Testis (tissue), 5 donors: Measurements from ENCODE around the gene ZGPAT. TPM values are rescaled to one million over a fixed set of nuclear protein-coding genes. Genes with fewer than 3 reads are reported as not detected.
A peak's percentile ranks its signal among the peaks of the same experiment; 100 is the strongest.
"Not testable (repeated sequence)": the region's sequence is repeated elsewhere in the genome, so short reads cannot be mapped to it uniquely, and the experiment has no call there.

Source experiments
- DNase-seq: peaks from one replicate; pipeline ENCODE4 v3.0.0-alpha.2; 2019
- H3K27ac ChIP-seq, 2 donors: fragments of 200-600 bp; sonication (generic); one replicate each; pipeline ENCODE4 v1.5.1; 2019
- H3K27me3 ChIP-seq: fragments of 200-600 bp; sonication (generic); one replicate; pipeline ENCODE4 v1.5.1; 2019
- H3K36me3 ChIP-seq: fragments of 200-600 bp; sonication (generic); one replicate; pipeline ENCODE4 v1.5.1; 2017; ENCODE audit warnings: low read depth; ENCODE audit errors: missing control alignments
- H3K4me1 ChIP-seq: fragments of 200-600 bp; sonication (generic); one replicate; pipeline ENCODE4 v1.5.1; 2019
- H3K4me3 ChIP-seq, 2 donors: fragments of 200-600 bp; sonication (generic); one replicate each; pipeline ENCODE4 v1.5.1; 2017 to 2019
- H3K9me3 ChIP-seq: fragments of 200-600 bp; sonication (generic); one replicate; pipeline ENCODE4 v1.5.1; 2017
- POLR2A ChIP-seq: fragments of 450-650 bp; IDR thresholded peaks from one replicate; pipeline ENCODE4 v1.6.1; 2017; ENCODE audit warnings: antibody characterized with exemption, mild to moderate bottlenecking, moderate library complexity
- WGBS, 2 donors: methylation state at CpG; one replicate each; pipeline ENCODE4 v1.1.5; 2018; 5-methylcytosine and 5-hydroxymethylcytosine counted together
- intact Hi-C: fragments of 100-400 bp; cut with DNase I; formaldehyde crosslinking; loops from one replicate; pipeline ENCODE4 v1.15.1; 2023; ENCODE audit warnings: low total_unique reads
- long read RNA-seq, 2 donors: transcript quantifications; one replicate each; lab custom pipeline, GENCODE V29; 2026
- polyA plus RNA-seq: library from polyadenylated mRNA; stranded (reverse); fragments of 350-450 nt; fragmentation: Illumina TruSeq; extraction: RNeasy Lipid Tissue Mini Kit (QIAGEN cat#74804); gene quantifications from one replicate; pipeline ENCODE4 v1.2.3, GENCODE V29; 2014; ENCODE audit warnings: low read depth, low replicate concordance; ENCODE audit not compliant: insufficient read depth
- total RNA-seq, 2 donors: library from RNA; depleted of rRNA; stranded (reverse); fragments of >200 nt; gene quantifications; one replicate each; pipeline ENCODE4 v1.2.3, GENCODE V29; 2016
- TF ChIP-seq, protein P1 (sequence below), 3 experiments: fragments of 450-650 bp in 2 of 3; fragments of 200-600 bp in 1 of 3; sonication (generic) in 1 of 3; IDR thresholded peaks; one replicate each; pipeline ENCODE4 v1.5.1; 2016 to 2019; ENCODE audit warnings: antibody characterized with exemption in 3 of 3, mild to moderate bottlenecking in 2 of 3, moderate library complexity in 1 of 3

ZGPAT gene
- total RNA-seq (10 to 100 TPM; 53.1 to 57.3 TPM), polyA plus RNA-seq (43.1 TPM)
- long read RNA-seq, donor 1, partial matches to known transcripts, result 15 of 39 reads
- long read RNA-seq, donor 1, other reads (novel, unspliced or antisense), result 20 of 39 reads
- long read RNA-seq, donor 2, partial matches to known transcripts, result 0 of 2 reads
- long read RNA-seq, donor 2, other reads (novel, unspliced or antisense), result 0 of 2 reads

DNA sequence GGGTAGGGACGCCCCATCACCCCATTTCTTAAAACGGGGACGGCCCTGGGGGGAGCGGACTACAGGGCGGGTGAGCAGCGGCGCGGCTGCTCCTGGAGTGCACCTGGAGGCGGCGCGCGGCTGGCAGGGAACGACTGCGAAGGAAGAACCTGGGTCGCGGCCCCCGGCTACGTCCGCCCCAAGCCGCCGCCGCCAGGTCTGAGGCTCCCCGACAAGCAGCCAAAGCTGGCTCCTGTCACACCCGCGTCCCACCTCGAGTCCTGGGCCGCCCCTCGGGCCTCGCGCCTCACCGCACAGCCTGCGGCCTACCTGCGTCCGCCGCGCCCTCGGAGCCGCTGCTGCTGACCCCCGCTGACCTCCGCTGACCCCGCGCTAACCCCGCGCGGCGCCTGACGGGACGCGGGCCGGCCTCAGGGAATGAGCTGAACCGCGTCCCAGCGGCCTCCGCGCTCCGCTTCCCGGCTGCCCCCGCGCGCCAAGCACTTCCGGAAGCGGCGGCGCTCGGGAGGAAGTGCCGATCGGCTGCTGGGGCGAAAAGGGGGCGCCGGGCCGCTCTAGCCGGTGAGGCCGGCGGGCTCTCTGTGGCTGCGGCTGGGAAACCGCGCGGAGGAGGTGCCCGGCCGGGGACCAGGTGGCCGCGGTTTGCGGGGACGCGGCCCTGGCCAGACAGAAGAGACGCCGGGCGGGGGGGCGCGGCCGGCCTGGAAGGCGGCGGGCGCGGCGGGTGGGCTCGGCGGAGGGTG, at the start of gene ZGPAT, which contains the start of gene ARFRP1:
TSS of gene ZGPAT (plus strand) at position 482 of the 743 bp plus-strand sequence. CDS start 542 bp downstream, outside the sequence.
TSS of gene ARFRP1 (minus strand) at position 419 of the 743 bp plus-strand sequence. CDS start 885 bp downstream, outside the sequence.
- H3K4me3 ChIP-seq, result peak within 1 kb of the TSS; percentile 94 to 97
- H3K4me1 ChIP-seq, result peaks cover 28% of the 10 kb centered on the region
- WGBS, 2 donors, result 0% methylated on average over 53 of the region's 98 CpGs; no CpG with 5 or more reads in 1 of the 2 donors
- TF ChIP-seq, protein P1, sequence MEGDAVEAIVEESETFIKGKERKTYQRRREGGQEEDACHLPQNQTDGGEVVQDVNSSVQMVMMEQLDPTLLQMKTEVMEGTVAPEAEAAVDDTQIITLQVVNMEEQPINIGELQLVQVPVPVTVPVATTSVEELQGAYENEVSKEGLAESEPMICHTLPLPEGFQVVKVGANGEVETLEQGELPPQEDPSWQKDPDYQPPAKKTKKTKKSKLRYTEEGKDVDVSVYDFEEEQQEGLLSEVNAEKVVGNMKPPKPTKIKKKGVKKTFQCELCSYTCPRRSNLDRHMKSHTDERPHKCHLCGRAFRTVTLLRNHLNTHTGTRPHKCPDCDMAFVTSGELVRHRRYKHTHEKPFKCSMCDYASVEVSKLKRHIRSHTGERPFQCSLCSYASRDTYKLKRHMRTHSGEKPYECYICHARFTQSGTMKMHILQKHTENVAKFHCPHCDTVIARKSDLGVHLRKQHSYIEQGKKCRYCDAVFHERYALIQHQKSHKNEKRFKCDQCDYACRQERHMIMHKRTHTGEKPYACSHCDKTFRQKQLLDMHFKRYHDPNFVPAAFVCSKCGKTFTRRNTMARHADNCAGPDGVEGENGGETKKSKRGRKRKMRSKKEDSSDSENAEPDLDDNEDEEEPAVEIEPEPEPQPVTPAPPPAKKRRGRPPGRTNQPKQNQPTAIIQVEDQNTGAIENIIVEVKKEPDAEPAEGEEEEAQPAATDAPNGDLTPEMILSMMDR (IDR thresholded peaks at IDR 0.05), result peak in 1 of 3 experiments; percentile 26
- TF ChIP-seq POLR2A, result no peak
- H3K36me3 ChIP-seq, result no peaks in the 10 kb centered on the region
- H3K27me3 ChIP-seq, result no peaks in the 10 kb centered on the region
- H3K27ac ChIP-seq, result peak within 1 kb of the TSS; percentile 76 to 85
- intact Hi-C loops, result no loop called here
- DNase-seq, result peak; percentile 92
- H3K9me3 ChIP-seq, result no peaks in the 10 kb centered on the region

- peak overlapping the region; percentile 82 to 84 for H3K27ac ChIP-seq
- intact Hi-C loops, result no loop called here
- 2 to 4% methylated on average over 18 to 20 of the region's 25 CpGs for WGBS, 2 donors
- no peaks in the 10 kb centered on the region for H3K9me3 ChIP-seq
- TF ChIP-seq, protein P1 (IDR thresholded peaks at IDR 0.05), result no peak
- no peak for TF ChIP-seq POLR2A
- H3K27me3 ChIP-seq, result no peaks in the 10 kb centered on the region
- peak overlapping the region; percentile 69 for H3K4me3 ChIP-seq
- DNase-seq, result no peak
- no peaks in the 10 kb centered on the region for H3K36me3 ChIP-seq
- peaks cover 20% of the 10 kb centered on the region for H3K4me1 ChIP-seq
Measured at GRCh38 chr20:63658749-63659187, 49.1 kb upstream of the ZGPAT start.

- H3K27ac ChIP-seq, result peak overlapping the region in 1 of 2 donors; percentile 82
- intact Hi-C loops, result no loop called here
- WGBS, 2 donors, result 28 to 46% methylated on average over 13 of the region's 13 CpGs
Measured at GRCh38 chr20:63659370-63659769, 48.5 kb upstream of the ZGPAT start.

DNA sequence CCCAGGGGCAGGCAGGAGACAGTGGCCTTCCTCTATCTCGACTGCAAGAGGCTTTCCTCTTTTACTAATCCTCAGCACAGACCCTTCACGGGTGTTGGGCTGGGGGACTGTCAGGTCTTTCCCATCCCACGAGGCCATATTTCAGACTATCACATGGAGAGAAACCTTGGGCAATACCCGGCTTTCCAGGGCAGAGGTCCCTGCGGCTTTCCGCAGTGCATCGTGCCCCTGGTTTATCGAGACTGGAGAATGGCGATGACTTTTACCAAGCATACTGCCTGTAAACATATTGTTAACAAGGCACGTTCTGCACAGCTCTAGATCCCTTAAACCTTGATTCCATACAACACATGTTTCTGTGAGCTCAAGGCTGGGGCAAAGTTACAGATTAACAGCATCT, 47.7 kb upstream of the ZGPAT start:
- DNase-seq, H3K27ac ChIP-seq, H3K9me3 ChIP-seq, intact Hi-C loops, H3K36me3 ChIP-seq, H3K4me3 ChIP-seq, H3K27me3 ChIP-seq: not testable (repeated sequence)
- 90 to 92% methylated on average over 10 of the region's 10 CpGs for WGBS, 2 donors
- H3K4me1 ChIP-seq, result peaks cover 16% of the 10 kb centered on the region

More at GRCh38 chr20:63659370-63659769, 48.5 kb upstream of the ZGPAT start:
- Histone ChIP-seq H3K9me3 (no peaks in the 10 kb centered on the region), H3K4me3 (no peak overlapping the region), H3K27me3 (no peaks in the 10 kb centered on the region), H3K36me3 (no peaks in the 10 kb centered on the region), H3K4me1 (peaks cover 16% of the 10 kb centered on the region)
- no peak for TF ChIP-seq POLR2A
- TF ChIP-seq, protein P1 (IDR thresholded peaks at IDR 0.05), result no peak
- no peak for DNase-seq

DNA sequence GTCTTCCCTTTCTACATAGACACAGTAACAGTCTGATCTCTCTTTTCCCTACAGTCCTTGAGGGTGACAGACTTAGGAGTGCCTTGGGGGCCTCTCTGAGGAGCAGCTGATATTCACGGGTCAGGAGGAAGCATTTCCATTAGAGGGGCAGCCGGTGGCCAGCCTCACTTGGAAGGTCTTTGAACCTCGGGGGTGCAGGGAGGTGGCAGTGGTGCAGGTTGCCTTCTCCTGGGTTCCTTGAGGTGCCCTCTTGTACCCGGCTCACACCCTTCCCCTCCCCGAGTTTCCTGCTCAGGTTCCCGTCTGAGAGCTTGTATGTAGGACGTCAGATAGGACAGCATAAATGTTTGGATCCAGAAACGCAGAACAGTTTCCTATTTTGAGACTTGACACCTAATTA, 47.2 kb upstream of the ZGPAT start:
- Histone ChIP-seq H3K4me1 (peaks cover 16% of the 10 kb centered on the region), H3K4me3 (no peak overlapping the region), H3K27ac (no peak overlapping the region), H3K27me3 (no peaks in the 10 kb centered on the region), H3K9me3 (no peaks in the 10 kb centered on the region), H3K36me3 (no peaks in the 10 kb centered on the region)
- WGBS, 2 donors, result 87 to 95% methylated on average over 8 of the region's 8 CpGs
- no peak for TF ChIP-seq POLR2A
- TF ChIP-seq, protein P1 (IDR thresholded peaks at IDR 0.05), result no peak
- DNase-seq, result no peak
- intact Hi-C loops, result no loop called here
